Measurements from ENCODE around the gene LMTK2.

LMTK2 gene

DNA sequence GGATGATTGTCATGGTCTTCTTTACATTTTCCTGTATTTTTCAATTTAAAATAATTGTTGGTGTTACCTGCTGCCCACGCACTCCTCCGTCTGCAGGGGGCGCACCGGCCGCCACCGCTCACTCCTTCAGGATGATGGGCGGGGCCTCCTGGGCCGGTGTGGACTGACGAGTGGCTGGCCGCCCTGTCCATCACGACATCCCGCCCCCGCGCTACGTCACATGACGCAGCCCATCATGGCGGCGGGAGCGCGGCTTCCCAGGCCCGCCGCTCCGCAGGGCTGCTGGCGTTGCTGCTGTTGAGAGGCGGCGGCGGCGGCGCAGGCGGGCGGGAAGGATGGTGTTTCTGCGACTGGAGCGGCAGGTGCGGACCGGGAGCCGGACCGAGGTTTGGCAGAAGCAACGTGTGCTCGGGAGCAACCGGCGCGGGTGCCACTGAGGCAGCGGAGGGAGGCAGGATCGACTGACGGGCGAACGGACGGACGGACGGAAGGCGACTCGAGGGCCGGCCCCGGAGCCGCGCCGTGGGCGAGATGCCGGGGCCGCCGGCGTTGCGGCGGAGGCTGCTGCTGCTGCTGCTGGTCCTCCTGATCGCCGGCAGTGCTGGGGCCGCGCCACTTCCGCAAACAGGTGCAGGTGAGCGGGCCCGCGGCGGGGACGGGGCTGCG, at the start of gene LMTK2:
Gene LMTK2 (plus strand): TSS at position 216 of the 666 bp plus-strand sequence. CDS start 316 bp downstream, at position 532.
- DNase-seq (ENCODE audit: low spot score): peak; percentile 99

DNA sequence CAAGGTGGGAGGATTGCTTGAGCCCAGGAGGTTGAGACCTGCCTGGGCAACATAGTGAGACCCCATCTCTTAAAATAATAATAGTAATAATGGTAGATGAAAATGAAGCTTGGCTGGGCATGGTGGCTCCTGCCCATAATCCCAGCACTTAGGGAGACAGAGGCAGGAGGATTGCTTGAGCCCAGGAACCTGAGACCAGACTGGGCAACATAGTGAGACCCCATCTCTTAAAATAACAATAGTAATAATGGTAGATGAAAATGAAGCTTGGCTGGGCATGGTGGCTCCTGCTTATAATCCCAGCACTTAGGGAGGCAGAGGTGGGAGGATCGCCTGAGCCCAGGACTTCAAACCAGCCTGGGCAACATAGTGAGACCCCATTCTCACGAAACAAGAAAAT, 49.5 kb upstream of the LMTK2 start:
- no peak for DNase-seq (ENCODE audit: low spot score)

DNA sequence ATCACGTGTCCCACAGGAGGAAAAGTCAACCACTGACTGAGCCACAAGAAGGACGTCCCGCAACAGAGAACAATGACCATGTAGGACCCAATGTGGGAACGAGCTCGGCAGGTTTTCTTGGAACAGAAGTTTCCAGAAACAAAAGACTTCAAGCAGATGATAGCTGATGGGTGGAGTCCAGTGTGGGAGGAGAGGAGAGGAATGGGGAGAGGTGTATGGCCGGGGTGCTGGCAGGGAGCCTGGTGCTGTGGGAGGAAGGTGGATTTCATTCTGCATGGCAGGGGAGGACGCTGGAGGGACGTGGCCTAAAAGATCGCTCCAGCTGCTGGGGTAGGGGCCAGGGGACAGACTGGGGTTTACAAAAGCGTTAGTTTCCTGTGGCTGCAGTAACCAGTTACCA, 48.5 kb upstream of the LMTK2 start:
- no peak for DNase-seq (ENCODE audit: low spot score)

DNA sequence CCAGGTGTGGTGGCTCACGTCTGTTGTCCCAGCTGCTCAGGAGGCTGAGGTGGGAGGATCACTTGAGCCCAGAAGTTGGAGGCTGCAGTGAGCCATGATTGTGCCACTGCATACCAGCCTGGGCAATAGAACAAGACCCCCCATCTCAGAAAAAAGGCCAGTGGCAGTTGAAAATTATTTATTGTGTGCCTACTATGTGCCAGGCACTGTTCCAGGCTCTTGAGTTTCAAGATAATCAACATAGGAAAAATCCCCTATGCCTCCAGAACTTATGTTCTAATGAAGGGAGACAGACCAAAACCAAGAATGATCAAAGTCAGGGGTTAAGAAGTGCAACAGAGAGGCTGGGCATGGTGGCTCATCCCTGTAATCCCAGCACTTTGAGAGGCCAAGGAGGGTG, 42.4 kb upstream of the LMTK2 start:
- DNase-seq (ENCODE audit: low spot score): no peak

DNA sequence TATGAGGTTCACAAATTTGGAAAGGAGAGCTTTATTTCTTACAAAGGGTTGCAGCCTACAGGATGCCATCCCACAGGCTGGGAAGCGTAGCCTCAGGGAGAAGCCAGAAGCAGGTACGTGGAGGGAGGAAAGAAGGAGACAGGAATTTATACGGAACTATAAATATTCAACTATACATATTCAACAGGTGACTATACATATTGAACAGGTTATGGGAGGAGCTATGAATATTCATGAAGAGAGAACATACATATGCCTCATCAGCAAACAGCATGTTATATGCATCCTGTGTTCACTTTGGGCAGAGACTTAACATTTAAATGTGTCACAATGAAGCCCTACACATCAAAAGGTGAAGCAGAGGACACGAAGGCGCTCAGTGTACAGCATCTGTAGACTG, 40.5 kb upstream of the LMTK2 start:
- DNase-seq (ENCODE audit: low spot score): no peak

DNA sequence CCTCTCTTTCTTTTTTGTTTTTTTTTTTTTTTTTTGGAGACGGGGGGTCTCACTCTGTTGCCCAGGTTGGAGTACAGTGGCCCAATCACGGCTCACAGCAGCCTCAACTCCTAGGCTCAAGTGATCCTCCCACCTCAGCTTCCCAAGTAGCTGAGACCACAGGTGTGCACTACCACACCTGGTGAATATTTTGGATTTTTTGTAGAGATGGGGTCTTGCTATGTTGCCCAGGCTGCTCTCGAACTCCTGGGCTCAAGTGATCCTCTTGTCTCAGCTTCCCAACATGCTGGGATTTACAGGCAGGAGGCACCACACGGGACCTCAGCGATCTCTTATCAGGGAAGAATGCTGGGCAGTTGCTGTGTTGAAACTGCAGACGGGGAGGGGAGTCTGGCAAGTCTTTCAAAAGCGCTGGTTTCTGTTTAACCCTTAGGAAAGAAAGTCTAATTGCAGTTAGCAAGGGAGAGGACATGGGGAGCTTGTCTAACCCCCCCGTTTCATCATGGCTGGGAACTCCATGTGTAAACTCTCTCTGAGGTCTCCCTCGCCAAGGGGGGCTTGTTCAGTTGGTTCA, 39.6 kb upstream of the LMTK2 start:
- no peak for DNase-seq (ENCODE audit: low spot score)

DNA sequence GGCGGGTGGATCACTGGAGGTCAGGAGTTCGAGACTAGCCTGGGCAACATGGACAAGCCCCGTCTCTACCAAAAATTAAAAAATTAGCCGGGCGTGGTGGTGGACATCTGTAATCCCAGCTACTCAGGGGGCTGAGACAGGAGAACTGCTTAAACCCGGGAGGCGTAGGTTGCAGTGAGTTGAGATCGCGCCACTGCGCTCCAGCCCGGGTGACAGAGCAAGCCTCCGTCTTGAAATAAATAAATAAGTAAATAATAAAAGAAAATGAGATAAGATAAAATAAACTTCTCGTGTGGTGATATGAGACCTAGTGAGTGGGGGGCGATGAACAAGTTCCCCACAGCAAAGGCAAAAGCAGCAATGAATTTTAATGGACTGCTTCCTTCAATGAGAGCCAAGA, 33.6 kb upstream of the LMTK2 start:
- DNase-seq (ENCODE audit: low spot score): no peak

DNA sequence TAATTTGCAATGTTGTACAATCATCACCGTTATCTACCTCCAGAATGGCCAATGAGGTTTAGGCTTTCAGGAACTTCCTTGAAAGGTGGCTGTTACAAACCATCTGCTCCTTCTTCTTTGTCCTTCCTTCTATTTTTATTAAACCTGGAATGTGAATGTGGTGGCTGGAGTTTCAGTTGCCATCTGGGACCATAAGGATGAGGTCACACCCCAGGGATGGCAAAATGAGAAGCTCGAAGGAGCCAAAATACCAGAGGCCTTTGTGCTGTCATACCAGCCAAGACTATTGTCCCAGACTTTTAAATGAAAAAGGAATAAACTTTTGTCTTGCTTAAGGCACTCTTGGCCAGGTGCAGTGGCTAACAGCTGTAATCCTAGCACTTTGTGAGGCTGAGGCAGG, 30.9 kb upstream of the LMTK2 start:
- DNase-seq (ENCODE audit: low spot score): no peak

DNA sequence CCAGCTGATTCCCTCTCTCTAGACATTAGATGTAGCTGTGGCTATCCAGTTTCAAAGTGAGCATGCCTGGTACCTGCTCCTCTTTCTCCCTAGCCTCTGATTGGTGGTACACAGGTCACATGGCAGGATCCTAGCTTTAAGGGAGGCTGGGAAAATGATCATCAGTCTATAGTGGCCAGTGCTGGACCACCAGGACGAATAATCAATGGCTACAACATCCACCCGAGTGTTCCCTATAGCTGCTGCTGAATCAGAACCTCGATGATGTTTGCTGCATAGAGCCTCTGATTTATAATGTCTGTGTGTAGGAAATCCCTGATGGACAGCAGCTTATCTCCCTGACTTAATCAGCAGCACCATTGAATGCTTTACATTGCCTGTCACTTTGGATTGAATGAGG, 28.9 kb upstream of the LMTK2 start:
- no peak for DNase-seq (ENCODE audit: low spot score)

DNA sequence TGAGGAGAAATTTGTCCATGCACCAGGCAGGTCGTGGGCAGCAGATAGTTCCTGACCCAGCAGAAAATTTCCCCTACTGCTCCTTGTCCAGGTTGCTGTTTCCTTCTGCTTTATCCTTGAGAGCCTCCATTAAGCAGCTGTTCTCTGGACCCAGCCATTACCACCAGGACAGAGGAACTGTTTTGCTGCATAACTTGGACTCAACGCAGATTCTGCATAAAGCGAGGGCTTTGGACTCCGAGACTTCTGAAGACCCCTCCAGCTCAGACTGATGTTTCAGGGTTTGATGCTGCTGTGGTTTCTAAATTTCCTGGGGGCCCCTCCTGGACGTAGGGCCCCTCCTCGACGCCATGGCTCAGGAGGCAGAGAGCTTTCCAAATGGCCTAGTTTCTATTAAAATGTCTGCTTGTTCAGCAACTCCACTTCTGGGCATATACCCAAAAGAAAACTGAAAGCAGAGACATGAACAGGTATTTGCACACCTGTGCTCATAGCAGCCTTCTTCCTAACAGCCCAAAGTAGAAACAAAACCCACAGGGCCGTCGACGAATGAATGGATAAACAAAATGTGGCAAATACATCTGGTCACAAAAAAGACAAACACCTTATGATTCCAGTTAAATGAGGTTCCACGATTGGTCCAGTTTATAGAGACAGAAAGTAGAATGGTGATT, 28.3 kb upstream of the LMTK2 start:
- DNase-seq (ENCODE audit: low spot score): no peak

DNA sequence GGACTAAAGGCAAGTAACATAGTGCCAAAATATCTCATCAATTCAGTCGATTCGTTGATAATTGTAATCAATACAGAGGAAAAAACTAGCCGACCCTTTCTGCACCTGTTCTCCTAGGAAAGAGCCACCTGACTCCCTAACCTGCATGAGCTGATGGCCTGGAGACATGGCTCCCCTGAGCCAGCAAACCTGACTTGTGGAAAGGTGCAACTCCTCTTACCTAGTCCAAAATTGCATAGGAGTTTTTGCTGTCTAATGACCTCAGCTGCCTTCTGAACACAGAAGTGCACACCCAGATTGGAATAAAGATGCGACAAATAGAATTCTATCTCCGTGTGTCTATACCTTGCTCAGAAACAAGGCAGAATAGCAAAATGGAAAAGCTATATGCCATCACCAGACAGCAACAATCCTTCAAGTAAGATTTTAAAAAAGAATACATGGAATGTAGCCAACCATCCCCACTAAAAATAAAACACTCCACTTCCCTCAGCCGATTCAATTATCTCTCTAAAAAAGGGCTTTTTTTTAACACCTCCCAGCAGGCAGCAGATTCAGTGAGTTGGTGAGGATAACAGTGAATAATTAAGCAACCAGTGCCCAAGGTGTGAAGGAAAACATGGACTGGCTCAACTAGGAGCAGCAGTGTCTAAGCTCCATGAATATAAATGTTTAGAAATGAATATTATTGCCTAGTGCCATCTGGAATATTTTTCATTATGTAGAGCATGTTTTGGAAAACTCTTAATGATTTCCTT, 26.6 kb upstream of the LMTK2 start:
- DNase-seq (ENCODE audit: low spot score): no peak

DNA sequence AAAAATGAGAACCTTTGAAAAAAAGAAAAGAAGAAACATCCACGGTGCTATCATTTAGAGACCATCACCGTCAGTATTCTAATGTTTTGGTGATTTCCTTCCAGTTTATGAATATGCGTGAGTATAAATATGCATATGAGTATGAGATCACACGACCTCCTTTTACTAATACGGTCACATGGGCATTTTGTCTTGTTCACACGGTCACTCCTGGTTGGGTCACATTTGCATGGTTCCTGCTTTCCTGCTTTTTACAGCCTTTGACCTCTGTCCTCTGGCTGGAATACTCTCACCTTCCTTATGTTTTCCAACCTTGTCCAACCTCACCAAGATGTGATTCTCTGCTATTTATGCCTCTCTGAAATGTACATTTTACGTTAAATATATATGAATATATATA, 25.3 kb upstream of the LMTK2 start:
- no peak for DNase-seq (ENCODE audit: low spot score)

DNA sequence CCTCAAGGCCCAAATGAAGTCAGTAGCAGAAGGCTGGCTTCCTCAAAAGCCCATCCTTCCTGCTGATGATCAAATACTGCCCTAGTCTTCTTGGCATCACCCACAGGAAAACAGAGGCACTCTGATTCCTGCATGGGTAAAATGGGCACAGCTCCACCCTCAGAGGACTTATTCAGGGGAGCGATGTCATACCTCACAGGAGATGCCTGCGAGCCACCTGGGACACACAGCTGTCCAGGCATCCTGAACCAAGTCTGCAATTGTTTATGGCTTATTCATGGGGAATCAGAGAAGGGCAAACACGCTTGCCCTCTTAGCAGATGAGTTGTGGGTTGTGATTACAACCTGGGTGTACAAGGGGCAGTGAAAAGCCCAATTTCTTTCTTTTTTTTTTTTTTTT, 22.0 kb upstream of the LMTK2 start:
- DNase-seq (ENCODE audit: low spot score): no peak

DNA sequence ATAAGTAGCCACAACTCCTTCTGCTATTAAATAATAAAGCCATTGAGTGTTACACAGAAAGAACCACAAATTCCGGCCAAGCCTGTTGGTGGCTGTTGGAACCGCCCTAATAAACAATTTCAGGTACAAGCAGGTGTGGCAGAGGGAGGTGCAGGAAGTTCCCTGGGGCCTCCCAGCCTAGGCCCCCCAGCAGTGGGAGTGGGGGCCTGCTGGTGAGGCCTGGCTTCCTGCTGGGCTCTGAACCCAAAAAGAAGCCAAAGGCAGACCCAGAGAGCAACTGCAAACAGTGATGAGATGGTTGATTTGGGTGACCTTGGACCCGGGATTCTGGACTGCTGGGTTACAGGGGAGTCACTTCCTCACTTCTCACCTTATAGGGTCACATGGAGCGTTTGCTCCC, 21.0 kb upstream of the LMTK2 start:
- no peak for DNase-seq (ENCODE audit: low spot score)

DNA sequence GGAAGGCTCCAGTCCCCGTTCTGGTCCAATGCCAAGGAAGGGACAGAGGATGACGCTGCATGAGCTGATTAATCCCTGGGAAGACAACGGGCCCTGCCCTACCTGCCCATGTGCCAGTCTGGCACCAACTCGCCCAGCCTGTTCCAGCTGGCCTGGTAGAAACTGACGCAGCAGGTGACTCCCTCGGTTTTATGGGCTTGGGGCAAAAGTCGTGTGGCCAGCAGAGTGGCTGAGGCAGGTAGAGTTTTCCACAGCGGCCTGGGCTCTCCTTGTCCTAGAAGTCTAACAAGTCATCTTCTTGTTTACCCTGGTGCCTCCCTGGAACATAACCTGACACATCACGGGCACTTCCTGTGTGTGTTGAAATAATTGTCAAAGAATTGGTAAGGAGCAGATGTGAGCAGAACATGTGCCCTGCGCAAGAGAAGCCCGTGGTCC, 20.4 kb upstream of the LMTK2 start:
- no peak for DNase-seq (ENCODE audit: low spot score)

DNA sequence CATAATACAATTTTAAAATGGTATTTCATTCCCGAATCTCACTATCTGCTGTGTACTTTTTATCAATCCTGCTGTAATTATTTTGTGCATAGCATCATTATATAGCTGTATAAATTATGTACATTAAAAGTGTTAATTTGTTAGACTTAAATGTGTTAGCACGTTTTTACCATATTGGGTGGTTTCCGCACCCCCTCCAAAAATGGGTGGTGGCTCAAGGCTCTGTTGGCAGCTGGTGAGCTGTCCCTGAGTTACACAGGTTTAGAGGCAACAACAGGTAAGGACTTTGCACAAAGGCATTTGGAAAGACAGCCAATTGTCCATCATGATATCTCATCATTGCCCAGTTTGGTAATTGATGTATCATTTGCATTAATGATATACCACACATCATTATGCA, 18.6 kb upstream of the LMTK2 start:
- no peak for DNase-seq (ENCODE audit: low spot score)

DNA sequence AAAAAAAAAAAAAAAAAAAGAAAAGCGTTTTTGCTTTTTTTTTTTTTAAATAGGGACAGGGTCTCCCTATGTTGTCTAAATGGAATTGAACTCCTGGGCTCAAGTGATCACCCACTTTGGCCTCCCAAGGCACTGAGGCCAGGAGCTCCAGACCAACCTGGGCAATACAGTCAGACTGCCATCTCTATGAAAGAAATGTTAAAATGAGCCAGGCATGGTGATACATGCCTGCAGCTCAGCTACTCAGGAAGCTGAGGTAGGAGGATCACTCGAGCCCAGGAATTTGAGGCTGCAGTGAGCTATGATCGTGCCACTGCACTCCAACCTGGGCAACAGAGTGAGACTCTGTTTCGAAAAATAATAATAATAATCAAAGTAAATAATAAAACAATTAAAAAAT, 16.5 kb upstream of the LMTK2 start:
- DNase-seq (ENCODE audit: low spot score): no peak

DNA sequence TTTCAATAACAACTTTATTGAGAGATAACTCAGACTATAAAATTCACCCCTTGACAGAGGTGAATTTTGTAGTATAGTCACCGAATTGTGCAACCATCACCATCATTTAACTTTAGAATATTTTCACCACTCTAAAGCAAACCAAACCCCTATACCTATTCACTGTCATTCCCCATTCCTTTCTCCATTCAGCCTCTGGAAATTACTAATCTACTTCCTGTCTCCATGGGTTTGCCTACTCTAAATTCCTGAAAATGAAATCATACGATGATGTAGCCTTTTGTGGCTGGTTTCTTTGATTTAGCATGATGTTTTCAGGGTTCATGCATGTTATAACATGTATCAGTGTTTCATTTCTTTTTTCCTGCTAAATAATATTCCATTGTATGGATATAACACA, 15.6 kb upstream of the LMTK2 start:
- DNase-seq (ENCODE audit: low spot score): no peak

DNA sequence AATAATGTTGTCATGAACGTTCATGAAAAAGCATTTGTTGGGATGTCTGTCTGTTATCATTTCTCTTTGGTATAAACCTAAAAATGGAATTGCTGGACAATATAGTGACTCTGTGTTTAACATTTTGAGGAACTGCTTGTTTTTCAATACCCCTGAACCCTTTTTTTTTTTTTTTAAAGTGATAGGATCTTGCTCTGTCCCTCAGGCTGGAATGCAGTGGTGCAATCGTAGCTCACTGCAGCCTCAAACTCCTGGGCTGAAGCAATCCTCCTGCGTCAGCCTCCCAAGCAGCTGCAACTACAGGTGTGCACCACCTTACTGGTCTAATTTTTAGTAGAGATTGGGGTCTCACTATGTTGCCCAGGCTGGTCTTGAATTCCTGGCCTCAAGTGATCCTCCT, 15.1 kb upstream of the LMTK2 start:
- DNase-seq (ENCODE audit: low spot score): no peak

DNA sequence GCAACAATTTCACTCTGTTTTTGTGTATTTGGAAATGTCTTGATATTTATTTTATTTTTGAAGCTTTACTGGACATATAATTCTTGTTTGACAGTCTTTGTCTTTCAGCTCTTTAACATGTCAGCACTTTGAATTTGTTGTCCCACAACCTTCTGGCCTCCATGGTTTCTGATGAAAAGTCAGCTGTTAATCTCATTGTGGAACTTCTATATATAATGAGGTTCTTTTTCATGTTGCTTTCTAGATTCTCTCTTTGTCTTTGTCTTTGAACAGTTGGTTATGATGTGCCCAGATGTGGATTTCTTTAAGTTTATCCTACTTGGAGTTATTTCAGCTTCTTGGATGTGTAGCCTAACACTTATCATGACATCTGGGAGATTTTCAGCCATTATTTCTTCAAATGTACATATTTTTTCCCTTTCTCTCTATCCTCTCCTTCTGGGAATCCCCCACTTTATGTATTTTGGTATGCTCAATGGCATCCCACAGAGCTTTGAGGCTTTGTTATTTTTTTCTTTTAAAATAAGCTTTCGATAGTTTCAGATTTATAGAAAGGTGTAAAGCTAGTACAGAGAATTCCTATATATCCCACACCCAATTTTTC, 9.5 kb upstream of the LMTK2 start:
- no peak for DNase-seq (ENCODE audit: low spot score)

DNA sequence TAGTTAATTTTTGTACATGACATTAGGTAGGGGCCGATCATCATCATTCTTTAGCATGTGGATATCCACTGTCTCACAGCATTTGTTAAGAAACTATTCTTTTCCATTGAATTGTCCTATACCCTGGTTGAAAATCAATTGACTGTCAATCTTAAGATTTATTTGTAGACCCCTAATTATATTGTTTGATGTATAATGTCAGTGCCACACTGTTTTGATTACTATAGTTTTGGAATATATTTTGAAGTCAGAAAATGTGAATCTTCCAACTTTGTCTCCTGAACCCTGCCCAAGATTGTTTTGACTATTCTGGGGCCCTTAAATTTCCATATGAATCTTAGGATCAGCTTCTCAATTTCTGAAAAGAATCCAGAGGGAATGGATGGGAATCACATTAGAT, 6.6 kb upstream of the LMTK2 start:
- no peak for DNase-seq (ENCODE audit: low spot score)

DNA sequence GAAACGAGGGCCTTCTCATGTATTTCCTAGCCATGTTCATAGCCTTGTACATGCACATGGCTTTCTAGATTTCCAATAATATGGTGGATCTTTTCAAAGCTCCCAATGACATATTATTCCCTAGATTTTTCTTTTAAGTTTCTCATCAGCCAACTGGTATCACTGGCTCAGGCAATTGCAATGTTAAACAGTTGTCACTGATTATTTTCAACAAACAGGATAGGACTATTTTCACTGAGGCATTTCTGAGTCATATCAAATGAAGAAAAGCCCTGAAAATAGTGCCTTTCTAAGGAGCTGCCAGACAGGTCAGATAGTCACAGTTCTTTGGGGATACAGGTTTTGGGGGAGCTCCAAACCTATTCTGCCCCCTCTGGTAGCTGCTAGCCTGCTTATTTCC, 4.5 kb upstream of the LMTK2 start:
- DNase-seq (ENCODE audit: low spot score): no peak

Measured in GM03348 (cell line).